HG03460 (cell line): Measurements from ENCODE around the gene MXRA8.
A peak's percentile ranks its signal among the peaks of the same experiment; 100 is the strongest.
"Not testable (repeated sequence)": the region's sequence is repeated elsewhere in the genome, so short reads cannot be mapped to it uniquely, and the experiment has no call there.

Experiments
- ATAC-seq: cut with Tn5 transposase; IDR thresholded peaks from one replicate; pipeline ENCODE4 v1.9.1; 2021; ENCODE audit not compliant: unreplicated experiment

The MXRA8 gene

DNA sequence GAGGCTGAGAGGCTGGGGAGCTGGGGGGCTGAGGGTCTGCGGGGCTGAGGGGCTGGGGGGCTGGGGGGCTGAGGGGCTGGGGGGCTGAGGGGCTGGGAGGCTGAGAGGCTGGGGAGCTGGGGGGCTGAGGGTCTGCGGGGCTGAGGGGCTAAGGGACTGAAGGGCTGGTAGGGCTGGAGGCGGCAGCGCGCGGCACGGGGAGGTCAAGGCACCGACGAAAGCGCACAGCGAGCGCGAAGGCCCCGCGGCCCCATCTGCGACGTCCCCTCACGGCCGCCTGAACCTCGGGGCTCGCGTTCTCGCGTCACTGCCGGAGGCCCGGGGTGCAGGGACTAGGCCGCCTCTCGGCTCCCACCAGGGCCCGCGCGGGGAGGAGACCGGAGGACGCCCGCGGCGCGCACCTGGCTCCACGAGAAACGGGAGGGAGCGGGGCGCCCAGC, 34.3 kb downstream of the MXRA8 start:
- peak; percentile 6 for ATAC-seq

DNA sequence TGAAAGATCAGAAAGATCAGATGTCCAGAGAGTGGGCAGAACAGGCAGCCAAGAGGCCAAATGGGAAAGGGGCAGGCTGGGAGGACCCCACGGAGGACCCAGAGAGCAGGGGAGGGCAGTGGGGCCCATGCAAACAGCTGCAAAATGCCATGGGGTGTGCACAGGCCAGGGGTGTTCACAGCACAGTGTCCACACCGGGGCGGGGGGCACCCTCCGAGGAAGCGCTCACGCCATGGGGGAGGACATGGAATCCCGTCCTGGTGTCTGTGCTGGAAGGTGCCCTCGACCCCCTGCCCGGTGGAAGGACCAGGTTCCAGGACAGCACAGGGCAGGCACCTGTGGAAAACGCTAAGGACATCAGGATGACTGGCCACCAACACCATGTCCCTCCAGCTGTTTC, 35.4 kb downstream of the MXRA8 start:
- ATAC-seq: no peak

GRCh38 chr1:1322418-1322817, 35.9 kb downstream of the MXRA8 start:
- no peak for ATAC-seq

DNA sequence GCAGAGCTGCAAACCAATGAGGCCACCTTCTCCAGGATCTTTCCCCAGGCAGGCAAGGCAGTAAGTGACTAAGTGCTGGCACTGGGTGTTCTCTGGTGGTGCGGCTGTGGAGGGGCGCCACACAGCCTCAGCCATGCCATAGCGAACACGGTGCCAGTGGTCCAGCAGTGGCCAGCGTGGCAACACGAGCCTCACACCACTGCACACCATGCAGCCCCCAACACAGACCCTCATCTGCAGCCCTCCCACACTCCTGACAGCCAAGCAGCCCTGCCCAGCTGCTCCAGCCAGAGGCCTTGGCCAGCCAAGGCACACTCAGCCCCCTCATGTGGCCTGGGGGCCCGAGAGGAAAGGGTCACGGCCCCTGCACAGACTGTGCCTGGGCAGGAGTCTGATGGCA, 36.9 kb downstream of the MXRA8 start:
- no peak for ATAC-seq

DNA sequence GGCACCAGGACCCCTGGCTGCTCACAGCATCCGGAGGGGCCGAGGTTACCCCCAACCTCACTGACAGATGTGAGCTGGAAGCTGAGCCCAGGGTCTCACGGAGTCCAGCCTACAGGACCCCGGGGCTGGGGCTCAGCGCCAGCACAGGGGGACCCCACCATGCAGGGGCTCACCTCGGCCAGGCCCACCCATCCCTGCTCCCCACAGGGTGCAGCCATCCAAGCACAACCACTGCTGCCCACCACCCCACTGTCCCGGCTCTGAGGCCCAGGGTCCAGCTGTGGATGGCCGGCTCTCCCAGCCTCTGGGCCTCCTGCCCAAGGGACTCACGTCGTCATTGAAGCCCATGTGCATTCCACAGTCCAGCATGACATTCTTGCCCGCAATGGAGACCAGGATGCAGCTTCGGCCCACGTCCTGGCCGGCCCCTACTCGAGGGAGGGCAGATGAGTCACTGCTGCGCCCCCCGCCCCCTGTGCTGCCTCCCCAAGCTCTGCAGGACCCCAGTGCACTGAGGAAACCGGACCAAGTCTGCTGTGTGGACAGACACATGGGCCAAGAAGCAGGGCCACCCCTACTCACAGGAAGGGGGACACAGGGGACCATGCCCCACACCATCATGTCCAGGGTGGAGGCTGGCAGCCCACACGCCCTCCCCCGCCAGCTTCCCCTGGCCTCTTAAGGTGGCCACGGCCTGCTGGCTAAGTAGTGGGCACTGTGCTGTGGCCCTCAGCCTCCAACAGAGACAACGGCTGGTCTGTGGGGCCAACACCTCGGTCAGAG, 37.5 kb downstream of the MXRA8 start:
- no peak for ATAC-seq

DNA sequence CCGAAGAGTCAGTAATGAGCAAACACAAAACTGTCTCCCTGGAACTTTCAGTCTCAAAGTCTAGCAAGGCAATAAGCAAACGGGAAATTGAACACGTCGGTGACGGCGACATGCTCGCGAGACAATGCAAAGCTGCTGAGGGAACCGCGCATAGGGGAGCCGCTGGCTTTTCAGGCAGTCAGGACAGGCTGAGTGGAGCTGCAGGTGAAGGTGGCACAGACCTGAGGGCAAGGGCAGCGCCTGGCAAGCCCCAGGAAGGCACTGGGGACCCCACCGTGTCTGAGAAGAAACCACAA, 38.8 kb downstream of the MXRA8 start:
- ATAC-seq: no peak

DNA sequence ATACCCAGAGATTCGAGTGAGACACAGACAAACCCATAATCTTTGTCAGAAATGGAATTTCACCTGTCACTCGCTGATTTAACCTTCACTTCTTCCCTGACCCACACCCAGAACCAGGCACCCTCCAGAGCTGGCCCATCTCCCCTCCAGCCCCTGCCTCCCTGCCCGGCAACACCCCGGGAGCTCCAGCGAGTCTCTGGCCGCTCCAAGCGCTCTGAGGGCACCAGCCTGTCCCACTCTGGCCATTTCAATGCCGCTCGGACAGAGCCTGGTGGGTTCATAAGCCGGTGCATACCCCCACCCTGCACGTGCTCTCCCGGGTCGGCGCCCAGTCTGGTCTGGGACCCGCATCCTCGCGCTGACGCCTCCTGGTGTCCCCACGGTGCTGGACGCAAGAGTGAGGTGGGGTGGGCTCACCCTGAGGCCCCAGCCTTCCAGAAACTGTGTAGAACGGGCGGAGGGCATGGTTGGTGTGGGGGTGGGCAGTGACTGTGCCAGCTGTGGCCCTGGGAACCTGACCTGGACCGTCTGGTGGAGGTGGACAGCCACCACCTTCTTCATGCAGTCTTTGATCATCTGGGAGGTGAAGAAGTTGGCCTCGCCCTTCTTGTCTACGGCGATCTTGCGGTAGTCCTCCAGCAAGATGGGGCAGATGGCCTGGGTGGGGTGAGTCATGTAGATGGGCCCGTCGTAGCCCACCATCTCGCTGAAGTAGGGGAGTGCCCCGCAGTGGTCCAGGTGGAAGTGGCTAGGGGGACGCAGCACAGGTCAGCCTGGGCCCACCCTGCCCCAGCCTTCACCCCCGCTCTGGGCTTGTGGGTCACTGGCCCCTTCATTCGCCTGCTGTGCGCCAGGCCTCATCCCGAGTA, 39.3 kb downstream of the MXRA8 start:
- ATAC-seq: no peak

GRCh38 chr1:1318131-1318652, 40.2 kb downstream of the MXRA8 start:
- no peak for ATAC-seq

GRCh38 chr1:1317420-1317819, 40.9 kb downstream of the MXRA8 start:
- ATAC-seq: no peak

- not testable (repeated sequence) for ATAC-seq
Observed at GRCh38 chr1:1316199-1316598, 42.2 kb downstream of the MXRA8 start.

GRCh38 chr1:1315435-1315954, 42.9 kb downstream of the MXRA8 start:
- ATAC-seq: no peak

GRCh38 chr1:1314678-1315335, 43.5 kb downstream of the MXRA8 start:
- no peak for ATAC-seq

DNA sequence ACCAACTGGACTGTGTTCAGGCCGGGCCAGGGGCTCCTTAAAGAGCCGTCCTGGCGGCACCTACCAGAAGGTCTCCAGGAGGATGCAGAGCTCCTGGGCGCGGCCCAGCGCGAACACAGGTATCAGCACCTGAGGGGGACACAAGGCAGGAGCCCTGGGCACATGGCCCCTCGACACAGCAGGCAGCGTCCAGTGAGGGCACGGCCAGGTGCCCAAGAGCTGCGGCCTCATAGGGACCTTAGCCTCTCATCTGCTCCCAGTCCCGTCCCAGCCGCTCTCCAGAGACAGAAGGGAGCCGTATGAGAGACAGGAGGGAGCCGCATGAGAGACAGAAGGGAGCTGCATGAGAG, 44.1 kb downstream of the MXRA8 start:
- no peak for ATAC-seq

GRCh38 chr1:1313500-1314236, 44.7 kb downstream of the MXRA8 start:
- no peak for ATAC-seq

GRCh38 chr1:1312450-1313314, 45.7 kb downstream of the MXRA8 start:
- ATAC-seq: no peak

DNA sequence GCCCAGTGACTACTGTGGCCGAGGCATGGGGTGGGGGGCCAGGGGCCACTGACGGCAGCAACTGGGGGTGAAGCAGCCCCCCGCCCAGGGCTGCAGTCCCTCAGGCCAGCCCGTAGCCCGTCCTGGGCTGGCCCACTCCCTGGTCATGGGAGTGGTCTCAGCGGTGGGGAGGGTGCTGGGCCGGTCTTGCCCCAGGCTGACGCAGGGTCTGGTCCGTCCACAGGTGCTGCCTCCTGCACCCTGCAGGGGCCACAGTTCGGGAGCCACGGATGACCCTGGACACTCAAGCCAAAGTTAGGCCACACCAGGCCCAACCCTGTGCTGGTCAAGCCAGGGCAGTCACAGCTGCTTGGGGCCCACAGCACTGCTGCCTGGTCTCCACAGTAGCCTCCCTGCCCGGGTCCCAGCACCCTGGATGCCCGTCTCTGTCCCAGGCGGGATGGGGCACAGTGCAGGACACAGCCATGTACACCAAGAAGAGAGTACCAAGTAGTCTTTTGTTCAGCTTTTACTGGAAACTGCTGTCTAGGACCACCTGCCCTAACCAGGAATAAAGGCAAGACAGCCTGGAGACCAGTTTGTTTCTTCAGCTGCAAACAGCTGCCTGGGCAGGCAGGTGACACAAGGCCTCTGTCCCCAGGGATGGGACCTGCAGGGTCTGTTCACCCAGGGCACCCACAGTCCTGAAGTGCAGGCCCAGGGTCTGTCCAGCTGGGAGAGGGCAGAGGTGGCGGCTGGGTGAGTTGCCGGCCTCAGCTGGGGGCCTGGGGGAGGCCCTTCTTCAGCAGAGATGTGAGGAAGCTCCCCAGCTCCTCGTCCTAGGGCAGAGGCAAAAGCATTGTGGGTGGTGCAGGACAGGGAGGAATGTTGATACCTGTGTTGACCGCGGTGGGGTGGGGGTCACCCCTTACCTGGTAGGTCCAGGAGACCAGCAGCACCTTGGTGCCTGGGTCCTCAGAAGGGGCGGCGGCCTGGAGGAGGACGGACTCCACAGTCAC, 46.9 kb downstream of the MXRA8 start:
- ATAC-seq: no peak

GRCh38 chr1:1310476-1311053, 47.8 kb downstream of the MXRA8 start:
- ATAC-seq: no peak

- ATAC-seq: no peak
Observed at GRCh38 chr1:1310109-1310385, 48.3 kb downstream of the MXRA8 start.
